NCI-H82 treated with DMSO at 0.1 percent for 48 hours (cell line): Measurements from ENCODE around the gene SART1.
"Not testable (repeated sequence)": the region's sequence is repeated elsewhere in the genome, so short reads cannot be mapped to it uniquely, and the experiment has no call there.

Experiments
- DNase-seq: peaks from one replicate; lab custom pipeline; 2025; ENCODE audit not compliant: unreplicated experiment; lab: John Stamatoyannopoulos, UW

Gene SART1

DNA sequence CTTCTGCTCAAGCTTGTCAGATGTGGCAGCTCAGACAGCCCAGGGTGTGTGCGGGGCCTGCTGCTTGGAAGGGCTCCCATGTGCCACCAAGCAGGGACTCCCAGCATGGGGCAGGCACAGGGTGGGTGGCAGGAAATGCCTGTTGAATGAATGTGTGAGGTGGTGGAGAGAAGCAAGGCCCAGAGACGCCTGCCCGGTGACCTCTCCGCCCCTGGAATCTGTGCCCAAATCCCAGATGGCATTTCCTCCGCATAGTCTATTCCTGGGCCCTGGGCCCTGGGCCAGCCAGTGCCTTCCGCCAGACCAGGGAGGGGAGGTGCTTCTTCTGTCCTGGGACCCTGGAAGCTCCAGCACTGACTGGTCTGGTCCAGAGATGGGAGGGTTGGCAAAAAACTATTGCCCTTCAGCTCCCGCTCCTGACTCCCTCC, 53.9 kb downstream of the SART1 start:
- DNase-seq, result no peak

DNA sequence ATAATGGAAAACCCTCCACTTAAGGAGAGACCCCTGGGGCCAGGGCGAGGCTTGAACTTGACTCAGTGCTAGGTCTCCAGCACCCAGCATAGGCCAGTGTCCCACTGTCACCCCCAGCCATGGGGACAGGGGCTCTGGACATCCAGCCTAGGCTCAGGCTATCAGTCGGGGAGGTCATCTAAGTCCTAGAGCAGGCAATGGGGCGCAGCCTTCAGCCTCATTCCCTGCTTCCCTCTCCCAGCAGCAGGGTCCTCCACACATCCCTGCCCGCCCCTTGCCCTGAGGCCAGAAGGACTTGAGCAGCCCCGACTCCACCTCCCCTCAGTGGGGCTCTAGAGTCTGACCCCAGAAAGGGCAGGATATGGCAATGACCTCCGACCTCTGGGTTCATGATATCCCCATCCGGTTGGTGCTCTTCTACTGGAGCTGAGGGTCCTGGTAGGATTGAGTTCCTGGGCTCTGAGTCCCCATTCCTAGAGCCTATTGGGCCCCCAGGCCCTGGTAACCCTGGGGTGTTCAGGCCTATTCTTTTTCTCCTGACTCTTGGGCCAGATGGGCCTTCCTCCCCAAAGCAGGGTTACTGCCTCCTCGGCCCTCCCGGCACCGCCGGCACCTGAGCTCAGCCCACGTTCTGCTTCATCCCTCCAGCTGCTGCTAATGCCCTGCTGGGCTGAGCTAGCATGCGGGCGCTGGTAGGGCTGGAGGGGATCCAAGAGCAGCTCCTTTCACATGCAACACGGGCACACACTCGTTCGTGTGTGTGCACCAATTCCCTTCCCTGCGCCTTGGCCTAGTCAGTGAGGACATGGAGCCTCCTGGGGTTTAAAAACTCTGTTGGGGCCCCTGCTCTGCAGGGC, 54.6 kb downstream of the SART1 start:
- no peak for DNase-seq

DNA sequence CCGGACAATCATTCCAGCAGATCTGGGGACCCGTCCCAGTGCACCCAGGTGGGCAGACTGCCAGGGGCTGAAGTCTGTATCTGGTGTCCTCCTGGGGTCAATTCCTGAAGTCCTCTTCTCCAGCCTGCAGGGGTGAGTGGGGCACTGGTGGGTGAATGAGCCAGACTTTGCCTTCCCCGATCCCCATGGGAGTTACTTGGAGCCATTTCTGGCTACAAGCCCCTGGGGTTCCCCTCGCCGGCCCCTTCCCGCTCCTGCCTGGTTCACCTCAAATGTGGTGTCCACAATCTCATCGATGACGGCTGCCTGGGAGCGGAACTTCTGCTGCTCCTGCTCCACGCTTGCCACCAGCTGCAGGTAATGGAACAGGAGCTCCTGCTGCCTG, 55.3 kb downstream of the SART1 start:
- DNase-seq, result no peak

DNA sequence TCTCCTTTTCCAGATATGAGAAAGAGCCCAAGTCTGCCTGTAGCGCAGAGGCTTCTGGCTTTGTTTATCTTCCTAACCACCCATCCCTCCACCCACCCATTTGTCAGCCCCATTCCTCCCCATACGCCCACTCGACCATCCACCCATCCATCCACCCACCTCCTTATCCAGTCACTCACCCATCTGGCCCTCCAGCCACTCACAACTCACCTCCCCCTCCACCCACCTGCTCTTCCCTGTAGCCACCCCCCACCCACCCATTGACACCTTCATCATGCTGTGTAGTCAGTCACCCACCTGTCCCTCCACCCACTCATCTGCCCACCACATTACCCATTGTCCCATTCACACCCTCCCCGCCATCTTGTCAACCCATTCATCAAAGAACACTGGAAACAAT, 55.8 kb downstream of the SART1 start:
- DNase-seq, result no peak

DNA sequence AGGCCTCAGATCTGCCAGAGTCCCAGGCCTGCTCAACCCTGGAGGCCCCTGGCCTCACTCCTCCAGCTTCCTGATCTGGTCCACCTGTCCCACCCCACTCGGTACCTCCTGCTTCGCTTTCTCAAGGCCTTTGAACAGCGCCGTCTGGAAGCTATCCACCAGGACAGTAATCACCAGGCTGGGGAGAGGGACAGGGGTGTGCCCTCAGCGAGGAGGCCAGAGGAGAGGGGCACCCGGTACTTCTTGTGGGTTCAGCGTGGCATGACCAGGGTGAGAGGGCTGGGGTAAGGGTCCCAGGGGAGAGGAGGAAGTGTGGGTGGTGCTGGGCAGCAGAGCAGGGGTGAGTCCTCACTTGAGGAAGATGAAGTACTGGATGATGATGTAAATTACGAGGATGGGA, 58.7 kb downstream of the SART1 start:
- no peak for DNase-seq

DNA sequence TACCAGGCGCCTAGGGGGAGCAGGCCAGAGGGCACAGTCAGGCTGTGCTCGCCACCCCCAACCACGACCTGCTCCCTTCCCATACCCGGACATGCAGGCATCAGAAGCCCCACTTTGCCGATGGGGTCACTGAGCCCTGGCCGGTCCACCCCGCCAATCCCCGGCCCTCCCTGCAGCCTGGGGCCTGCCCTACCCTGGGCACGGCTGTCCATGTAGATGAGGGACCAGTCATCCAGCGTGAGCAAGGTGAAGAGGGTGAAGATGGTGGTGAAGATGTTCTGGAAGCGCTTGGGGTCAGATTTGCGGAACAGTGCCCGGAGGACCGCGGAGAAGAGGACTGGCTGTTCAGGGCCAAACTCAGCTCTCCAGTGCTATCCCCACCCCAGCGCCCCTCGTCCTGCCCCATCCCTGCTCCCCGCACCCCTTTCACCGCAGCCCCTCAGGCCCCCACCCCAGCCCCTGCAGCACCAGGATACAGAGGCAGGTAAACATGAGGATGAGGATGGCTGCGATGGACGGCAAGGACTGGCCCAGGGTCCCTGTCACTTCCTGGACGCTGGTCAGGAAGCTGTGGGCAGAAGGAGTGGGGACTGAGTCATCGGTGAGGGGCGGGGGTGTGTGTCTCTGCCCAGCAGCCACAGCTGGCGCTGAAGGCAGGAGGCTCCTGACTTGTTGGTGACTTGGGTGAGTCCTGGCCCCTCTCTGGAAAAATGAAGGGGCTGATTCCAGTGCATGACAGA, 59.3 kb downstream of the SART1 start:
- DNase-seq, result no peak

DNA sequence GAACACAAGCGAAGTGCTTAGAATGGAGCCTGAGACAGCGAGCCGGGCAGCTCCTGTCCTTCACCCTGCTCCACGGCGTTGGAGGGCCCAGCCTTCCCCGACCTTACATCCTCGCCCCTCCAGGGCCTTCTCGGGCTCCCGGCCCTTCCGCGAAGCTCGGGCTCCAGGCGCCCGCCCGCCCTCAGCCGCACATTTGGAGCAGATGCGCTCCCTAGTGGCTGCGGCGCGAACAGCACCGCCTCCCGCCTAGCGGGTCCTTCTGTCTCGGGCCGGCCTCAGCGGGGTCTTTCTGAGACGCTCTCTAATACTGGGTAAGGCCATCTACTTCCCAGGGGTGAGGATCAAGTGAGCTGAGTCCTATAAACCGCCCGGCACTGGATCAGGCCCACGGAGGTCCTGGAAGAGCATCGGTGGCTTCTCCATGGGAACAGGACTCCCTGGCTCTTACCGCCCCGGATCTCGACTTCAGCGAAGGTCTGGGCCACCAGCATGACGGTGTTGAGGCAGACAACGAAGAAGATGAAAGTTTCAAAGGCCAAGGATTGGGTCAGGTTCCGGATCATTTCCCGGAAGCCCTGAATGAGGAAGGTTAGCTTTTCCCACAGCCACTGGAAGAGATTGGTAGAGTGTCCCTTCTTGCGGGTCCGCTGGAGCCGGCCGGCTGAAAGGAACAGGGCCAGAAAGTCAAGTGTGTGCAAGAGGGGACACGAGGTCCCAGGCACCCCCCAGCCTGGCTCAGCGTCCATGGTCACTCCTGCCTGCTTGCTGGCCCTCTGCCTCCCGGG, 61.1 kb downstream of the SART1 start:
- peak; percentile 27 for DNase-seq

DNA sequence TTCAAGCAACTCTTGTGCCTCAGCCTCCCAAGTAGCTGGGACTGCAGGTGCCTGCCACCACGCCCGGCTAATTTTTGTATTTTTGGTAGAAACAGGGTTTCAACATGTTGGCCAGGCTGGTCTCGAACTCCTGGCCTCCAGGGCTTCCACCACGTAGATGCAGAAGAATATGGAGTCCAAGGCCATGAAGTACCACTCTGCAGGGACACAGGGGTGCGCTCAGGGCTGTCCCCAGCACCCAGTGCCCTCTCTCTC, 61.6 kb downstream of the SART1 start:
- not testable (repeated sequence) for DNase-seq

DNA sequence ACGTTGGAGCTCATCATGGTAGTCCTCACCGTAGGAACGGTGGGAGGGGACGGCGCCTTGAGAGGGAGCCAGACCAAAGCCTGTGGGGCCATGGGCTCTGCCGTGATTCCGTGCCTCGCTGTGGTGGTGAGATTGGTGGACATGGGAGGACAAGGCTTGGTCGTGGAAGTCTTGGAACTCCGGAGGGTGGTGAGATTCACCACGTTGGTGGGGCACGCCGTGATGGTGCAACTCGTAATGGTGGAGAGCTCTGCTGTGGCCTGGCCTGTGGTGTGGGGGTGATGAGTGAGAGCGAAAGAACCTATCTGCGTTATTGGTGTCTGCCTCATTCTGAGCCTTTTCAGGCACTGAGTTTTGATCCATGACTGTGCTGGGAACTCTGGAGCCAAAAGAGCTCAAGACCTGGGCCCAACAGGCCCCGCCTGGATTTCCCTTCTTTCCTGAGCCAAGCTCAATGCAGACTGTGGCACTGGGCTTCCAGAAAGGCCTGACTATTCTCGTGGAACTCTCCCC, 64.5 kb downstream of the SART1 start, which contains the start of gene CATSPER1:
TSS of gene CATSPER1 (minus strand) at position 463 of the 513 bp plus-strand sequence. CDS start at position 363, 100 bp downstream.
- DNase-seq, result no peak
